ENCODE data around the gene RHEBL1. TPM values are rescaled to one million over a fixed set of nuclear protein-coding genes. Genes with fewer than 3 reads are reported as not detected.

RHEBL1 gene
- total RNA-seq, 1 experiment from 2014 or later: 2.5 TPM

DNA sequence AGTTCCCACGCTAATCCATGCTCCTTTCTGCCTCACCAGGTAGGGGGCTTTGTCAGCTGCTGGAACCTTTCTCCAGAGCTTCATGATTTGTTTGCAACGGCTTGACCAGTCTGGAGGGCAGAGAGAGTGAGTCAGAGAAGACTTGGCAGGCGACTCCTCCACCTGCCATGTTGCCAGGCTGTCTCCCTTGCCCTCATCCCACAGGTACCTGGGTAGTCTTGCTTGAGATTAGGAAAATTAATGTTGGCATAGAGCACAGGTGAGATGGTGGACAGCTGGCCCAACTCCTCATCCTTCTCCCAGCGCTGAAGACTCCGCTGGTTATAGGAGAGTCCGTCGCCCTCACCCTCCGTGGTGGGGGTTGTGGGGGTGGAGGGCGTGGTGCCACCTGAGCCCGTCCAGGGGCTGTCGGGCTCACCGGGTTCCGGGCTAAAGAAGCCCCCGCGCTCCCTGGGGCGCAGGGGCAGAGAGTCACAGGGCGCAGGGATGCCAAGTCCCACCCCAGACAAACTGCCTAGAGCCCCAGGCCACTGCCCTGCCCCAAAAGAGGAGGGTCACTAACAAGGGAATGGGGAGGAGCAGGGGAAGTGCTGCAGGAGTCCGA lies 27.8 kb downstream of the RHEBL1 start:
- no peaks in the 10 kb centered on the region for H3K9me3 ChIP-seq (replicated peaks)
- no peak for DNase-seq (ENCODE audit: low read depth in 1 of 2, low spot score in 2 of 2)
- no peaks in the 10 kb centered on the region for H3K27me3 ChIP-seq (replicated peaks)
- H3K27ac ChIP-seq: no peak overlapping the region
- H3K4me1 ChIP-seq (replicated peaks): no peaks in the 10 kb centered on the region
- H3K36me3 ChIP-seq: peaks cover 100% of the 10 kb centered on the region
- no peak overlapping the region for H3K4me3 ChIP-seq

- Histone ChIP-seq H3K27me3 (replicated peaks) (no peaks in the 10 kb centered on the region), H3K27ac (no peak overlapping the region), H3K36me3 (peaks cover 98% of the 10 kb centered on the region), H3K9me3 (replicated peaks) (no peaks in the 10 kb centered on the region), H3K4me3 (no peak overlapping the region), H3K4me1 (replicated peaks) (no peaks in the 10 kb centered on the region)
- DNase-seq (ENCODE audit: low read depth in 1 of 2, low spot score in 2 of 2): no peak
Observed at GRCh38 chr12:49041036-49041880, 28.5 kb downstream of the RHEBL1 start.

DNA sequence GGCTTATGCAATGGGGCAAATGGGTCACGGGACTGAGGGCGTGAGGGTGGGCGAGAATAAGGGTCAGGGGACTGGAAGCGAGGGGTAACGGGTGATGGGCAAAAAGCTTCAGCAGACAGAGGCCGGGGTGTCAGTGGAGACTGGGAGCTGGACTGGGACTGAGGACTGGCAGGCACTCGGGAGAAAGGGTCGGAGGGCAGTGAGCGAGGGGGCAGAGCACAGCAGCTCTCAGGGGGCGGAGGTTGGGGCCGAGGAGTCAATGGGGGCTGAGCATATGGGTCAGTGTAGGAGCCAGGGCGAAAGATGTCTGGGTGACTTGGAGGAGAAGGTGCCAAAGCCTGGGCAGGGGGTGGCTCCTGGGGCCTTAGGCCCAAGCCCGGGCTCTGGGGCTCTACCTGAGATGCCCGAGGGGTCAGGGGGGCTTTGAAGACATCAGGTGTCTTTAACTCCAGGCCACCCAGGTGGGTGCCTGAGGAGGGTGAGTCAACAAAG lies 29.4 kb downstream of the RHEBL1 start:
- Histone ChIP-seq H3K36me3 (peaks cover 98% of the 10 kb centered on the region), H3K4me3 (no peak overlapping the region)
- no peak for DNase-seq (ENCODE audit: low read depth in 1 of 2, low spot score in 2 of 2)

DNA sequence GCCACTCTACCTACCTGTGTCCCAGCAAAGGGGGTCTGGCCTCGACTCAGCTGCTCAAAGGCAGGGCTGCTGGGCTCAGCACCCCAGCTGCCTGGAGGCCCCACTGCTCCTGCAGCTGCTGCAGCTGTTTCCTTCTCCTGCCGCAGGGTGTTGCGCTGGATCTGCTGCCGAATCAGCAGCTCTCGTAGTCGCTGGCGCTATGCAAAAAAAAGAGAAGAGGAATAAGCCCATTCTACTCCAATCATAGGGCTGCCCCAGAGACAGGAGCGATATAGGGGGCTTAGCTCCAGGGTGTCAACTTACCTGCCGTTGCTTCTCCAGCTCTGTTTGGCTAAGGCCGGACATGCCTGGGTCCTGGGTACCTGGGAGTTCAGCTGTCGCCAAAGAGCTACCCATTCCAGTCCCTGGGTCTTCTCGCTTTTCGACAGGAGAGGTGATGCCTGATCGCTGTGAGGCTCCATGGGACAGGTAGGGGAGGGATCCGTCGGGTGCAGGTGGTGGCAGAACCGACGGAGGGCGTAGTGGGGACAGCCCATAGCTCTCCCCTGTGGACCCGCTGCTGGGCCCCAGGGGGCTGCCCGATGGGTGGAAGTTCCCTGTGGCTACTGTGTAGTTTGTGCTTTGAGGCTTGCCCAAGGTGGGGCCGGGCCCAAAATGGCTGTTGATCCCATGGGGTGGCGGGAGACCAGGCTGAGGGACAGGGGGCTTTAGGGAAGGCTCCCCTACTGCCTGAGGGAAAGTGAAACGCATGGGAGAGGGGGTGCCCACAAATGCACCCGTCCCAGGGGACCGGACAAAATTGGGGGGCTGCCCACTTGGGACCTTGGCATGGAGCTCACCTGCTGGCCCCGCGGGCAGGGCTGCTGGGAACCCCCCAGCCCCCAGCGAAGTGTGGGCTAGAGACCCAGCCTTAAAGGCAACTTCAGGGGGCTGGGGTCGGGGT lies 30.1 kb downstream of the RHEBL1 start:
- no peaks in the 10 kb centered on the region for H3K9me3 ChIP-seq (replicated peaks)
- H3K4me1 ChIP-seq (replicated peaks): no peaks in the 10 kb centered on the region
- no peaks in the 10 kb centered on the region for H3K27me3 ChIP-seq (replicated peaks)
- H3K36me3 ChIP-seq: peaks cover 98% of the 10 kb centered on the region
- no peak for DNase-seq (ENCODE audit: low read depth in 1 of 2, low spot score in 2 of 2)
- H3K4me3 ChIP-seq: no peak overlapping the region
- H3K27ac ChIP-seq: no peak overlapping the region

More for the DNA sequence above, 29.4 kb downstream of the RHEBL1 start:
- Histone ChIP-seq H3K27ac (no peak overlapping the region), H3K27me3 (replicated peaks) (no peaks in the 10 kb centered on the region), H3K9me3 (replicated peaks) (no peaks in the 10 kb centered on the region), H3K4me1 (replicated peaks) (no peaks in the 10 kb centered on the region)

GRCh38 chr12:49038291-49038955 lies 31.4 kb downstream of the RHEBL1 start:
- Histone ChIP-seq H3K36me3 (peaks cover 98% of the 10 kb centered on the region), H3K27me3 (replicated peaks) (no peaks in the 10 kb centered on the region), H3K9me3 (replicated peaks) (no peaks in the 10 kb centered on the region), H3K4me1 (replicated peaks) (no peaks in the 10 kb centered on the region), H3K27ac (no peak overlapping the region), H3K4me3 (no peak overlapping the region)
- DNase-seq (ENCODE audit: low read depth in 1 of 2, low spot score in 2 of 2): no peak

DNA sequence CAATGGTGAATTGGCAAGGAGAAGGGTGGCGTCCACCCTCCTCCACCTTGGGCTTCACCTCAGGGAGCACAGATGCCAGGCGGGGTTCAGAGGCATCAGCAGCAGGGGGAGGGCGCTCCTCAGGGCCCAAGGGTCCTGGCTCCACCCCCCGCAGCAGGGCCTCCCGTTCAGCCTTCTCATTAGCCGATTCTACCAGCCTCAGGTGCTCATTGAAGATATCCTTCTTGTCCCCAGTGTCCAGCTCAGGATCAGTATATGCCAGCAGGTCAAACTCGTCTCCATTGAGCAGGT lies 31.9 kb downstream of the RHEBL1 start:
- Histone ChIP-seq H3K27ac (no peak overlapping the region), H3K27me3 (replicated peaks) (no peaks in the 10 kb centered on the region), H3K4me3 (no peak overlapping the region), H3K36me3 (peaks cover 98% of the 10 kb centered on the region), H3K9me3 (replicated peaks) (no peaks in the 10 kb centered on the region), H3K4me1 (replicated peaks) (no peaks in the 10 kb centered on the region)
- DNase-seq (ENCODE audit: low read depth in 1 of 2, low spot score in 2 of 2): no peak

- DNase-seq (ENCODE audit: low read depth in 1 of 2, low spot score in 2 of 2): no peak
- no peak overlapping the region for H3K27ac ChIP-seq
- H3K36me3 ChIP-seq: peaks cover 98% of the 10 kb centered on the region
- no peaks in the 10 kb centered on the region for H3K9me3 ChIP-seq (replicated peaks)
- no peaks in the 10 kb centered on the region for H3K27me3 ChIP-seq (replicated peaks)
- H3K4me1 ChIP-seq (replicated peaks): no peaks in the 10 kb centered on the region
- no peak overlapping the region for H3K4me3 ChIP-seq
Observed at GRCh38 chr12:49037111-49037946, 32.5 kb downstream of the RHEBL1 start.

GRCh38 chr12:49036029-49036428 lies 33.8 kb downstream of the RHEBL1 start:
- Histone ChIP-seq H3K36me3 (peaks cover 98% of the 10 kb centered on the region), H3K27ac (no peak overlapping the region), H3K4me3 (no peak overlapping the region), H3K27me3 (replicated peaks) (no peaks in the 10 kb centered on the region), H3K9me3 (replicated peaks) (no peaks in the 10 kb centered on the region), H3K4me1 (replicated peaks) (no peaks in the 10 kb centered on the region)
- no peak for DNase-seq (ENCODE audit: low read depth in 1 of 2, low spot score in 2 of 2)

DNA sequence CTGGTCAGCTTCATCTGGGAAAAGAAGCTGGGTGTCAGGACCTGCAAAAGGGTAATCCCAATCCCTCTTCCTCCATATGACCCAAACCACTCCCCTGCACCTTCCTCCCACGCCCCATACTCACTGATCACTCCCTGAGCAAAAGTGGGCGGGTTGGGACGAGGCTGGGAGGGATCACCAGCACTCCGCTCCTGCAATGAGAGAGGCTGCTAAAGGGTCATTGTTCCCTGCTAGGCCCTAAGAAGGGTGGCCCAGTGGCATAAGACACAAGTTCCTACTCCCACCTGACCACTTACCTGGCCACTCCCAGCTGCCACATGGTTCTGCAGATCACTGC lies 35.5 kb downstream of the RHEBL1 start:
- Histone ChIP-seq H3K9me3 (replicated peaks) (no peaks in the 10 kb centered on the region), H3K27ac (no peak overlapping the region), H3K4me3 (no peak overlapping the region), H3K4me1 (replicated peaks) (no peaks in the 10 kb centered on the region), H3K36me3 (peaks cover 95% of the 10 kb centered on the region), H3K27me3 (replicated peaks) (no peaks in the 10 kb centered on the region)
- peak in 1 of 2 experiments; percentile 38 for DNase-seq (ENCODE audit: low read depth in 1 of 2, low spot score in 2 of 2)

GRCh38 chr12:49033611-49034285 lies 36.0 kb downstream of the RHEBL1 start:
- Histone ChIP-seq H3K27me3 (replicated peaks) (no peaks in the 10 kb centered on the region), H3K4me3 (no peak overlapping the region), H3K36me3 (peaks cover 95% of the 10 kb centered on the region), H3K4me1 (replicated peaks) (no peaks in the 10 kb centered on the region), H3K27ac (no peak overlapping the region), H3K9me3 (replicated peaks) (no peaks in the 10 kb centered on the region)
- no peak for DNase-seq (ENCODE audit: low read depth in 1 of 2, low spot score in 2 of 2)

DNA sequence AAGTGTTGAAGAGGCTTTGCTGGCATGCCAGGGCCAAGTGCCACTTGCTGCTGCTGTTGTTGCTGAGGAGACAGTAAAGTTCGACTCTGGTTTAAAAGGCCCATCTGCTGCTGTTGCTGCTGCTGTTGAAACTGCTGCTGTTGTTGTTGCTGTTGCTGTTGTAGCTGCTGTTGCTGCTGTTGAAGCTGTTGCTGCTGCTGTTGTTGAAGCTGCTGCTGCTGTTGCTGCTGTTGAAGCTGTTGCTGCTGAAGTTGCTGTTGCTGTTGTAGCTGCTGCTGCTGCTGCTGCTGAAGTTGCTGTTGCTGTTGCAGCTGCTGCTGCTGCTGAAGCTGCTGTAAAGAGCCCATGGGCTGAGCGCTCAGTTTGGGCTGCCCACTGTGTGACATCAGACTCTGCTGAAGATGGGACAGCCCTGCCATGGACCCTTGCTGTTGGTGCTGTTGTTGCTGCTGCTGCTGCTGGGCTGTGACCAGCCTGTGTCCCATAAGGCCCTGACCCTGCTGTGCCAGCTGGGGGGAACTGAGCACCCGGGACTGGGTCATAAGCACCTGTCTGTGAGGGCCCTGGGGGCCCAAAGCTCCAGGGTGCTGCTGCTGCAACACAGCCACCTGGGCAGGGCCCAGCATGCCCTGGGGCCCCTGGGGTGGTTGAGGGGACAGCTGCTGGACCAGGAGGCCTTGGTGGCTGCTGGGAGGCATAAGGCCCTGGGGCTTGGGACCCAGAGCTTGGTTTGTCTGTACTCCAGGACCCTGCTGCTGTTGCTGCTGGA lies 36.9 kb downstream of the RHEBL1 start:
- Histone ChIP-seq H3K27me3 (replicated peaks) (no peaks in the 10 kb centered on the region), H3K36me3 (peaks cover 95% of the 10 kb centered on the region), H3K9me3 (replicated peaks) (no peaks in the 10 kb centered on the region), H3K4me1 (replicated peaks) (no peaks in the 10 kb centered on the region), H3K27ac (no peak overlapping the region), H3K4me3 (no peak overlapping the region)
- no peak for DNase-seq (ENCODE audit: low read depth in 1 of 2, low spot score in 2 of 2)

DNA sequence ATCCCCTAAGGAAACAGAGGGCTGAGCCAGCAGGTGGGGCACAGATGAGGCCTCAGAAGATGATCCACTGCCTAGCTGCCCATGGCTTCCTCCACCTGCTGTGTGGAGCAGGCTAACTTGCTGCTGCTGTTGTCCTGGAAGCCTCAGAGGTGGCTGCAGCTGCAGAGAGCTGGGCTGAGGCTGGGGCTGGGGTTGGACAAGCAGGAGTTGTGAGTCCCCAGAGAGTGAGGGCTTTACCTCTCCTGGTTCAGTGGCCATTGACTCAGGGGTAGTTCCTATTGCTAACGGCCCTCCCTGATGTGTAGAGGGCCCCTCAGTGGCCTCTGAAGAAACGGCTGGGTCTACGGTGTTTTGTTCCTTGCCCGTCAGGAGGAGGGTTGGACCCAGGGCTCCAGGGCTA lies 37.5 kb downstream of the RHEBL1 start:
- Histone ChIP-seq H3K36me3 (peaks cover 94% of the 10 kb centered on the region), H3K4me3 (no peak overlapping the region), H3K4me1 (replicated peaks) (no peaks in the 10 kb centered on the region)

More for the DNA sequence above, 37.5 kb downstream of the RHEBL1 start:
- Histone ChIP-seq H3K27me3 (replicated peaks) (no peaks in the 10 kb centered on the region), H3K9me3 (replicated peaks) (no peaks in the 10 kb centered on the region), H3K27ac (no peak overlapping the region)
- peak in 1 of 2 experiments; percentile 35 for DNase-seq (ENCODE audit: low read depth in 1 of 2, low spot score in 2 of 2)
